GM12874 (cell line): ENCODE results near the gene PERCC1.

Experiments used
- CTCF ChIP-seq: IDR thresholded peaks from 2 replicates; pipeline ENCODE4 v1.5.1; 2011; ENCODE audit warnings: low read depth, mild to moderate bottlenecking, control low read depth, low read length, moderate library complexity; ENCODE audit not compliant: insufficient read depth

PERCC1 gene

GRCh38 chr16:1437606-1438005 is 6.7 kb downstream of the PERCC1 start:
- TF ChIP-seq CTCF: no peak

GRCh38 chr16:1438229-1439057 is 7.6 kb downstream of the PERCC1 start:
- no peak for TF ChIP-seq CTCF

DNA sequence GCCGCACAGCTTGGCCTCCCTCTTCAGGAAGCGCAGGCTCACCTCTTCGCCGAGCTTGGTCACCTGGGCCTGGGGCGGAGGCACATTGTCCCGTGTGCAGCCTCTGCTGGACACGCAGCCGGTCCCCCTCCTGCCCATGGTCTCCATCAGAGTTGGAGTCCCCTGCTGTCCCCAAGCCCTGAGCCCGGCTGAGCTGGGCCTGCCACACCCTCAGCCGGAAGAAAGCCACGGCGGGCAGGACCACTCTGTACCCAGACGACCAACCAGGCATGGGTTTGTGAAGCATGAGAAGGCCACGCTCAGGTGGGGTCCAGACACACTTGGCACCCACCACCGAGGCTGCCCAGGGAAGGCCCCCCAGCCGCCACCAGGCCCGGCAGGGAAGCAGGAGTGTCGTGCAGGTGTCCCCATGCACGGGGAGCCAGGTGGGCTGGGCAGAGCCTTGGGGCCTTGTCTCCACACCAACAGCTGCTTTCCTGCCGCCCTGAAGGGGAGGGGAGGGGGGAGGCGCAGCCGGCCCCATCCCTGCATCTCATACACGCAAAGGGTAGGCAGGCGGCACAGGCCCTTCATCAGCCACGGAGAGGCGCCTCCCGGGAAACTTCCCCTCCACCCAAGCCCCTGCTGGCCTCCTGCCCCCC is 8.3 kb downstream of the PERCC1 start:
- no peak for TF ChIP-seq CTCF

DNA sequence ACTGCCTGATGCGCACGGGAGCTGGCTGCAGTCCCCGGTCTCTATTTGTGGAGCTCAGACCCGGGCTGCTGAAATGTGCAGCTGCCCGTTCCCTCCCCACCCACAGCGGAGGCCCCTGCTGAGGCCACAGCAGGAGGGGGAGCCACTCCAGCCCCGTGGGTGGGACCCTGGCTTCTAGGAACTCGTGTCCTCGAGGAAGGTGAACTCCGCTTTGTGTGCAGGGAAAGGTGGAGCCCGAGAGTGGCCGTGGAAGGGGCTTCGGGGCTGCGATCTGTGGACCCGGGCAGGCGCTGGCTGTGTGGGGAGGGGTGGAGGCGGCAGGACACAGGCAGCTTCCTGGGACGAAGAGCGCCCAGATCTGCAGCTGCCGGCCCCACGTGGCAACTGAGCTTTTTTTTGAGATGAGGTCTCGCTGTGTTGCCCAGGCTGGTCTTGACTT is 10.5 kb downstream of the PERCC1 start:
- TF ChIP-seq CTCF: no peak

- no peak for TF ChIP-seq CTCF
Measured at GRCh38 chr16:1442697-1443096, 11.8 kb downstream of the PERCC1 start.

- no peak for TF ChIP-seq CTCF
Measured at GRCh38 chr16:1443403-1443973, 12.6 kb downstream of the PERCC1 start.

GRCh38 chr16:1443980-1444729 is 13.3 kb downstream of the PERCC1 start, which contains the start of gene CCDC154:
Gene CCDC154 (minus strand): TSS chr16:1444556. CDS start chr16:1444322, 234 bp downstream.
- no peak for TF ChIP-seq CTCF
